Measurements from ENCODE around the gene ANAPC2.

DNA sequence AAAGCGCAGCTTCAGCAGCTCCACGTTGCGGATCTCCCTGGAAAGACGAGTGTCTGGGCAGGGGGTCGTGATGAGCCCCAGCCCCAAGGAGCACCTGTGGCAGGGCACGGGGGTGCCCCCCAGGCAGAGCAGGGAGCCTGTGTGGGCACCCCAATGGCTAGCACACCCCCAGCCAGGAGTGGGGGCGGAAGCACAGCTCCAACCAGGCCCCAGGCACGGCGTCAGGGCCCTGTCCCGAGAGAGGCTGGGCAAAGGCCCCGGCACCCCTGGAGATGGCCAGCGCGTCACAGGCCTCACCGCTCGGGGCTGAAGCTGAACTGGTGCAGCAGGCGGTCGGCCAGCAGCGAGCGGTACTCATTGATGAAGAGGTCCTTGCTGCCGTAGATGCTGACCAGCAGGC is 7.9 kb downstream of the ANAPC2 start:
- TF ChIP-seq, protein P1, sequence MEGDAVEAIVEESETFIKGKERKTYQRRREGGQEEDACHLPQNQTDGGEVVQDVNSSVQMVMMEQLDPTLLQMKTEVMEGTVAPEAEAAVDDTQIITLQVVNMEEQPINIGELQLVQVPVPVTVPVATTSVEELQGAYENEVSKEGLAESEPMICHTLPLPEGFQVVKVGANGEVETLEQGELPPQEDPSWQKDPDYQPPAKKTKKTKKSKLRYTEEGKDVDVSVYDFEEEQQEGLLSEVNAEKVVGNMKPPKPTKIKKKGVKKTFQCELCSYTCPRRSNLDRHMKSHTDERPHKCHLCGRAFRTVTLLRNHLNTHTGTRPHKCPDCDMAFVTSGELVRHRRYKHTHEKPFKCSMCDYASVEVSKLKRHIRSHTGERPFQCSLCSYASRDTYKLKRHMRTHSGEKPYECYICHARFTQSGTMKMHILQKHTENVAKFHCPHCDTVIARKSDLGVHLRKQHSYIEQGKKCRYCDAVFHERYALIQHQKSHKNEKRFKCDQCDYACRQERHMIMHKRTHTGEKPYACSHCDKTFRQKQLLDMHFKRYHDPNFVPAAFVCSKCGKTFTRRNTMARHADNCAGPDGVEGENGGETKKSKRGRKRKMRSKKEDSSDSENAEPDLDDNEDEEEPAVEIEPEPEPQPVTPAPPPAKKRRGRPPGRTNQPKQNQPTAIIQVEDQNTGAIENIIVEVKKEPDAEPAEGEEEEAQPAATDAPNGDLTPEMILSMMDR (IDR thresholded peaks at IDR 0.05) = no peak
- TF ChIP-seq POLR2A (IDR thresholded peaks at IDR 0.05) = no peak
